CD14-positive monocyte (primary cell): Measurements from ENCODE around the gene RNF43. TPM values are rescaled to one million over a fixed set of nuclear protein-coding genes. Genes with fewer than 3 reads are reported as not detected.

ENCODE experiments used
- DNase-seq, 3 donors: peaks; one replicate each; pipeline ENCODE4 v3.0.0-alpha.2; 2011 to 2022
- H2AFZ ChIP-seq: 2 replicates; pipeline ENCODE4 v1.6.0; 2012; ENCODE audit warnings: mild to moderate bottlenecking, low read depth, low read length, inconsistent platforms; ENCODE audit not compliant: insufficient read depth, poor library complexity, severe bottlenecking
- H3K27ac ChIP-seq, 2 donors: 1 replicate in 1 of 2; 2 replicates in 1 of 2; pipeline ENCODE4 v1.5.1; 2012 to 2013; ENCODE audit warnings: low read length in 2 of 2, control low read depth in 1 of 2, inconsistent platforms in 1 of 2, low read depth in 1 of 2, mild to moderate bottlenecking in 1 of 2
- H3K27me3 ChIP-seq, 2 donors: one replicate each; pipeline versions ENCODE4 v1.6.0 to v1.6.1; 2011 to 2013; ENCODE audit warnings: low read length in 2 of 2; ENCODE audit not compliant: control insufficient read depth in 2 of 2, insufficient read depth in 2 of 2
- H3K36me3 ChIP-seq, 2 donors: replicated peaks in 1 of 2; 1 replicate in 1 of 2; 2 replicates in 1 of 2; pipeline versions ENCODE4 v1.5.1 to v1.6.1; 2012 to 2013; ENCODE audit warnings: low read length in 2 of 2, control low read depth in 1 of 2, inconsistent platforms in 1 of 2, mild to moderate bottlenecking in 1 of 2; ENCODE audit not compliant: insufficient read depth in 2 of 2, control insufficient read depth in 1 of 2
- H3K4me1 ChIP-seq, 2 donors: 1 replicate in 1 of 2; 2 replicates in 1 of 2; pipeline versions ENCODE4 v1.5.1 to v1.6.1; 2012 to 2013; ENCODE audit warnings: low read length in 2 of 2, control low read depth in 1 of 2, inconsistent platforms in 1 of 2, mild to moderate bottlenecking in 1 of 2, moderate library complexity in 1 of 2; ENCODE audit not compliant: insufficient read depth in 2 of 2, control insufficient read depth in 1 of 2
- H3K4me2 ChIP-seq: replicated peaks from 2 replicates; pipeline ENCODE3; 2012; ENCODE audit warnings: low read length, moderate library complexity, mild to moderate bottlenecking; ENCODE audit not compliant: poor library complexity, severe bottlenecking; ENCODE audit errors: extremely low read depth
- H3K4me3 ChIP-seq, 3 experiments: fragments of 200-600 bp in 1 of 3; sonication (generic) in 1 of 3; replicated peaks in 1 of 3; 1 replicate in 2 of 3; 2 replicates in 1 of 3; pipeline ENCODE4 v1.5.1; 2011 to 2013; ENCODE audit warnings: low read length in 3 of 3, mild to moderate bottlenecking in 3 of 3, control low read depth in 2 of 3, low read depth in 2 of 3, inconsistent platforms in 1 of 3, moderate library complexity in 1 of 3
- H3K79me2 ChIP-seq: 2 replicates; pipeline ENCODE4 v1.6.0; 2012; ENCODE audit warnings: mild to moderate bottlenecking, control low read depth, inconsistent platforms, low read length, moderate library complexity; ENCODE audit not compliant: insufficient read depth
- H3K9ac ChIP-seq: 2 replicates; pipeline ENCODE4 v1.6.0; 2017; ENCODE audit warnings: low read length, mild to moderate bottlenecking; ENCODE audit not compliant: insufficient read depth, poor library complexity, severe bottlenecking
- H3K9me3 ChIP-seq, 2 donors: replicated peaks in 1 of 2; 1 replicate in 1 of 2; 2 replicates in 1 of 2; pipeline versions ENCODE4 v1.5.1 to v1.6.1; 2012 to 2013; ENCODE audit warnings: low read length in 2 of 2, control low read depth in 1 of 2; ENCODE audit not compliant: control insufficient read depth in 1 of 2, insufficient read depth in 1 of 2
- H4K20me1 ChIP-seq: 2 replicates; pipeline ENCODE4 v1.6.0; 2012; ENCODE audit warnings: mild to moderate bottlenecking, low read length, control low read depth, moderate library complexity; ENCODE audit not compliant: insufficient read depth
- H3K27ac Mint-ChIP-seq, 7 donors: one replicate each; pipeline ENCODE4 v1.8.0; 2020; ENCODE audit warnings: mild to moderate bottlenecking in 7 of 7, mixed read lengths in 7 of 7, moderate library complexity in 6 of 7, inconsistent platforms in 2 of 7
- H3K27me3 Mint-ChIP-seq, 3 donors: one replicate each; pipeline ENCODE4 v1.8.0; 2021 to 2022; ENCODE audit warnings: low read depth in 3 of 3, mild to moderate bottlenecking in 3 of 3, mixed read lengths in 3 of 3, moderate library complexity in 3 of 3, inconsistent platforms in 1 of 3
- H3K36me3 Mint-ChIP-seq, 2 donors: one replicate each; pipeline ENCODE4 v1.8.0; 2020; ENCODE audit warnings: mixed read lengths in 2 of 2, inconsistent platforms in 1 of 2, mild to moderate bottlenecking in 1 of 2
- H3K4me1 Mint-ChIP-seq: one replicate; pipeline ENCODE4 v1.8.0; 2020; ENCODE audit warnings: mild to moderate bottlenecking, mixed read lengths
- H3K4me3 Mint-ChIP-seq, 2 donors: one replicate each; pipeline ENCODE4 v1.8.0; 2020; ENCODE audit warnings: mild to moderate bottlenecking in 2 of 2, mixed read lengths in 2 of 2, moderate library complexity in 1 of 2
- H3K9me3 Mint-ChIP-seq, 7 donors: one replicate each; pipeline ENCODE4 v1.8.0; 2020 to 2022; ENCODE audit warnings: mixed read lengths in 7 of 7, mild to moderate bottlenecking in 6 of 7, moderate library complexity in 6 of 7, inconsistent platforms in 2 of 7
- WGBS: methylation state at CpG from one replicate; pipeline ENCODE4 v1.1.5; 2013; ENCODE audit warnings: missing lambda C conversion rate; ENCODE audit not compliant: insufficient coverage; 5-methylcytosine and 5-hydroxymethylcytosine counted together
- intact Hi-C, 2 donors: fragments of 100-400 bp; cut with micrococcal nuclease; formaldehyde crosslinking; loops; one replicate each; pipeline versions ENCODE4 v1.15.0 to v1.15.1; 2023
- polyA plus RNA-seq, 3 donors: library from polyadenylated mRNA; depleted of rRNA in 1 of 3; unstranded in 2 of 3; stranded (reverse) in 1 of 3; fragments of 300-500 nt in 2 of 3; fragments of >200 nt in 1 of 3; fragmentation: Illumina TruSeq in 2 of 3; gene quantifications; 1 replicate in 2 of 3; 2 replicates in 1 of 3; pipeline ENCODE4 v1.2.3, GENCODE V29; 2012 to 2021
- TF ChIP-seq, protein P1 (sequence below): fragments of 200-600 bp; IDR thresholded peaks from one replicate; pipeline ENCODE4 v1.8.0; 2022; ENCODE audit warnings: antibody characterized with exemption, mild to moderate bottlenecking

The RNF43 gene
- polyA plus RNA-seq, 3 donors, result 0.01 to 0.11 TPM; not detected in 1

DNA sequence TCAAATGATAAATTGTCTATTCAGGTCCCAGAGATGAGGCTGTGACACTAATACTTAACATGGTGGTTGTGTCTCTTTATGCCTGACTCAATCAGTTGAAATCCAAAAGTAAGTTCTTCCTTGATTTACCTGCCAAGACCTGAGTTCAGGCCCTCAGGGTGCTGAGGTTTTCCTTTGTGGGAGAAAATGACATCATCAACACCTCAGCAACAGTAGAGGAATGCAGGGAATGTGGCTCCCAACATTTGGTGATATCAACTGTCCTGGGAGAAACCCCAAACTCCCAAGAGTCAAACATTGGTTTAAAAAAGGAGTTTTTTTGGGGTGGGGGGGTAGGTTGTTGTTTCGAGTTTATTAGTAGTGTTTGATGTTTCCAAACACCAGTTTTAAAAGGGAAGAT is 14.7 kb downstream of the RNF43 start:
- no peak overlapping the region for H3K9ac ChIP-seq
- H3K9me3 Mint-ChIP-seq, result no peaks in the 10 kb centered on the region
- H3K4me3 ChIP-seq, result no peak overlapping the region
- H3K4me3 Mint-ChIP-seq, result no peak overlapping the region
- H3K79me2 ChIP-seq, result no peaks in the 10 kb centered on the region
- TF ChIP-seq, protein P1, sequence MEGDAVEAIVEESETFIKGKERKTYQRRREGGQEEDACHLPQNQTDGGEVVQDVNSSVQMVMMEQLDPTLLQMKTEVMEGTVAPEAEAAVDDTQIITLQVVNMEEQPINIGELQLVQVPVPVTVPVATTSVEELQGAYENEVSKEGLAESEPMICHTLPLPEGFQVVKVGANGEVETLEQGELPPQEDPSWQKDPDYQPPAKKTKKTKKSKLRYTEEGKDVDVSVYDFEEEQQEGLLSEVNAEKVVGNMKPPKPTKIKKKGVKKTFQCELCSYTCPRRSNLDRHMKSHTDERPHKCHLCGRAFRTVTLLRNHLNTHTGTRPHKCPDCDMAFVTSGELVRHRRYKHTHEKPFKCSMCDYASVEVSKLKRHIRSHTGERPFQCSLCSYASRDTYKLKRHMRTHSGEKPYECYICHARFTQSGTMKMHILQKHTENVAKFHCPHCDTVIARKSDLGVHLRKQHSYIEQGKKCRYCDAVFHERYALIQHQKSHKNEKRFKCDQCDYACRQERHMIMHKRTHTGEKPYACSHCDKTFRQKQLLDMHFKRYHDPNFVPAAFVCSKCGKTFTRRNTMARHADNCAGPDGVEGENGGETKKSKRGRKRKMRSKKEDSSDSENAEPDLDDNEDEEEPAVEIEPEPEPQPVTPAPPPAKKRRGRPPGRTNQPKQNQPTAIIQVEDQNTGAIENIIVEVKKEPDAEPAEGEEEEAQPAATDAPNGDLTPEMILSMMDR, result no peak
- no peak overlapping the region for H2AFZ ChIP-seq
- no peaks in the 10 kb centered on the region for H3K4me1 Mint-ChIP-seq
- no peaks in the 10 kb centered on the region for H3K9me3 ChIP-seq
- peaks cover 0 to 6% of the 10 kb centered on the region in 2 donors for H3K27me3 ChIP-seq
- no peak overlapping the region for H3K27ac Mint-ChIP-seq
- no peak for DNase-seq
- no peaks in the 10 kb centered on the region for H3K36me3 ChIP-seq
- no CpG with 5 or more reads among the region's 1 CpG for WGBS
- no peaks in the 10 kb centered on the region for H3K36me3 Mint-ChIP-seq
- no peak overlapping the region for H3K27ac ChIP-seq
- H3K27me3 Mint-ChIP-seq, result peaks cover 5 to 25% (median 8%) of the 10 kb centered on the region in 3 donors
- no peak overlapping the region for H3K4me2 ChIP-seq
- intact Hi-C loops, result no loop called here
- H3K4me1 ChIP-seq, result no peaks in the 10 kb centered on the region
- H4K20me1 ChIP-seq, result no peaks in the 10 kb centered on the region

DNA sequence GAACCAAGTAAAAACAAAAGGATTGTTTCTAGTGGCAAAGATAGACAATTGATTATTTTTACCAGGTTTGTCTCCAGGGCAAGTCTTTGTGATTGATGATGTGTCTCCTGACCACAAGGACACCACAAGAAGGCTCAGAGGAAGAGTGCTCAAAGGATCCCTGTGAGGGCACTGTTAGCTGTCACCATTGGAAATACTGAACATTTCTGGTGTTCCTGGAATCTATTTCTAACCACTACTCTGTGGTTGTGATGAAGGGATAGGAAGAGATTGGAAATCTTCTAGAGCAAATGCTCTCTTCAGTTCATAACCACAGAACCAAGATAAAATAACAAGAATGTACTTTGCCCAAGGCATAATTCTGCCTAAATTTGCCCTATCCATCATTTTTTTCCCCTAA is 15.3 kb downstream of the RNF43 start:
- no peak overlapping the region for H3K4me2 ChIP-seq
- intact Hi-C loops, result no loop called here
- H3K9me3 Mint-ChIP-seq, result no peaks in the 10 kb centered on the region
- H3K27ac Mint-ChIP-seq, result no peak overlapping the region
- no peaks in the 10 kb centered on the region for H3K9me3 ChIP-seq
- TF ChIP-seq, protein P1, result no peak
- no peak overlapping the region for H2AFZ ChIP-seq
- H3K27ac ChIP-seq, result no peak overlapping the region
- H3K36me3 ChIP-seq, result no peaks in the 10 kb centered on the region
- peak overlapping the region in 1 of 2 donors; percentile 49 for H3K4me3 Mint-ChIP-seq
- H3K4me1 Mint-ChIP-seq, result no peaks in the 10 kb centered on the region
- H3K9ac ChIP-seq, result no peak overlapping the region
- no peak for DNase-seq
- H3K27me3 Mint-ChIP-seq, result peaks cover 7 to 28% (median 8%) of the 10 kb centered on the region in 3 donors
- no peaks in the 10 kb centered on the region for H3K36me3 Mint-ChIP-seq
- no peaks in the 10 kb centered on the region for H3K79me2 ChIP-seq
- H3K4me3 ChIP-seq, result no peak overlapping the region
- no peaks in the 10 kb centered on the region for H4K20me1 ChIP-seq
- H3K27me3 ChIP-seq, result peaks cover 0 to 6% of the 10 kb centered on the region in 2 donors
- no peaks in the 10 kb centered on the region for H3K4me1 ChIP-seq
